ENCODE data around the gene RBM28.

GRCh38 chr7:128363261-128363721, 19.6 kb upstream of the RBM28 start:
- TF ChIP-seq CTCF (IDR thresholded peaks at IDR 0.05 in 8 of 11, conservative IDR thresholded peaks at IDR 0.05 in 3 of 11), result no peak
- no peak for TF ChIP-seq POLR2A (IDR thresholded peaks at IDR 0.05)
